IPS-NIHi7 (cell line): Measurements from ENCODE around the gene TAOK2.
"Not testable (repeated sequence)": the region's sequence is repeated elsewhere in the genome, so short reads cannot be mapped to it uniquely, and the experiment has no call there.

Source experiments
- DNase-seq: peaks from one replicate; pipeline ENCODE4 v3.0.0; 2012; ENCODE audit warnings: mixed read lengths; ENCODE audit errors: extremely low spot score

TAOK2 gene

GRCh38 chr16:30003670-30004423 is 30.2 kb downstream of the TAOK2 start:
- DNase-seq: no peak

- no peak for DNase-seq
These were observed 30.7 kb downstream of the TAOK2 start for GRCh38 chr16:30004424-30004776.

GRCh38 chr16:30004811-30005242 is 31.2 kb downstream of the TAOK2 start:
- DNase-seq: no peak

- peak; percentile 73 for DNase-seq
These were observed 31.9 kb downstream of the TAOK2 start for GRCh38 chr16:30005341-30006094.

- DNase-seq: no peak
These were observed 32.4 kb downstream of the TAOK2 start for GRCh38 chr16:30006095-30006473.

- no peak for DNase-seq
These were observed 33.1 kb downstream of the TAOK2 start for GRCh38 chr16:30006659-30007377.

GRCh38 chr16:30007378-30007895 is 33.8 kb downstream of the TAOK2 start:
- DNase-seq: no peak

GRCh38 chr16:30009085-30009862 is 35.6 kb downstream of the TAOK2 start:
- no peak for DNase-seq

- DNase-seq: no peak
These were observed 36.5 kb downstream of the TAOK2 start for GRCh38 chr16:30009990-30010843.

- peak; percentile 77 for DNase-seq
These were observed 37.4 kb downstream of the TAOK2 start, which contains the start of gene DOC2A for GRCh38 chr16:30010844-30011713. TSS of gene DOC2A (minus strand) at chr16:30011027. CDS start at chr16:30010222, 805 bp downstream.

- no peak for DNase-seq
These were observed 38.2 kb downstream of the TAOK2 start for GRCh38 chr16:30011714-30012504.

GRCh38 chr16:30012598-30012997 is 38.9 kb downstream of the TAOK2 start:
- DNase-seq: not testable (repeated sequence)

GRCh38 chr16:30015450-30015849 is 41.8 kb downstream of the TAOK2 start:
- DNase-seq: not testable (repeated sequence)

- no peak for DNase-seq
These were observed 43.0 kb downstream of the TAOK2 start for GRCh38 chr16:30016555-30017276.

- DNase-seq: no peak
These were observed 43.6 kb downstream of the TAOK2 start for GRCh38 chr16:30017277-30017656.

- not testable (repeated sequence) for DNase-seq
These were observed 44.3 kb downstream of the TAOK2 start for GRCh38 chr16:30017937-30018336.

GRCh38 chr16:30018731-30019158 is 45.1 kb downstream of the TAOK2 start:
- no peak for DNase-seq

- no peak for DNase-seq
These were observed 49.2 kb downstream of the TAOK2 start, which contains the start of gene C16orf92 for GRCh38 chr16:30022887-30023286. TSS of gene C16orf92 (plus strand) at chr16:30023198. CDS start at chr16:30023341, 143 bp downstream.
